GM18499 (cell line): ENCODE data around the gene BARD1.
"Not testable (repeated sequence)": the region's sequence is repeated elsewhere in the genome, so short reads cannot be mapped to it uniquely, and the experiment has no call there.

Experiments used
- ATAC-seq: cut with Tn5 transposase; IDR thresholded peaks from one replicate; pipeline ENCODE4 v1.9.1; 2021; ENCODE audit warnings: moderate number of reproducible peaks; ENCODE audit not compliant: insufficient read depth, unreplicated experiment

Gene BARD1

DNA sequence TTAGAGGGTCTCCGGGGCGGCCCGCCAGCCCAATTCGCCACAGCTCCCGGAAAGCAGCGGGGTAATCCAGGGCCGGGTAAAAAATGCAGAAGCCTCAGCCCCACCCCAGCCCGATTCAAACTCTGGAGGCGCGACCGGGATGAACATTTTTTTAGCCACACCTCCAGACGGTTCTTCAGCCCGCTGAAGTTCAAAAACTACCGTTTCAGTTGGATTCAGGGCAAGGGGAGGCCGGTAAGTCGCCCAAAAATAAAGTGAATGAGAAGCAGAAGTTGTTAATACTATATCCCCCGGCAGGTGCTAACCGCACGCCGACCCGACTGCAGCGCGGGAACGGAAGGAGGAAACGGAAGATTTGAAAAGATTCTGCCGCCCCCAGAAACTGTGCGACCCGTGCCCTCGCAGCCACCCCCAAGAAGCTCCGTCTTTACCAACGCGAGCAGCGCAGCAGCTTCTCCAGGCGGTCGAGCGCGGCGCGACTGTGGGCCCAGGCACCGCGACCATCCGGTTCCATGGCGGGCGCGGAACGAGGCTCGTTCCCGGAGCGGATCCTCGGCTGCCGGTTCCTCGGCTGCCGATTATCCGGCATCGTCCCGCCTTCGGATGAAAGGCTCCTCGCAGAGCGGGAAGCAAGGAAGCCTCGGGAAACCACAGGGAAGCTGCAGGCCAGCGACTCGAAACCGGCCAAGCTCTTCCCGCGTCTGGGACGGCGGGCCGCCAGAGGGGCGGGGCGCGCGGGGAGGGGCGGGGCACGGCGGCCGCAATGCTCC is at the start of gene BARD1:
Gene BARD1, minus strand, starts transcription at position 703 of the 770 bp plus-strand sequence. Its CDS starts 114 bp downstream, at position 589.
- peak; percentile 18 for ATAC-seq

DNA sequence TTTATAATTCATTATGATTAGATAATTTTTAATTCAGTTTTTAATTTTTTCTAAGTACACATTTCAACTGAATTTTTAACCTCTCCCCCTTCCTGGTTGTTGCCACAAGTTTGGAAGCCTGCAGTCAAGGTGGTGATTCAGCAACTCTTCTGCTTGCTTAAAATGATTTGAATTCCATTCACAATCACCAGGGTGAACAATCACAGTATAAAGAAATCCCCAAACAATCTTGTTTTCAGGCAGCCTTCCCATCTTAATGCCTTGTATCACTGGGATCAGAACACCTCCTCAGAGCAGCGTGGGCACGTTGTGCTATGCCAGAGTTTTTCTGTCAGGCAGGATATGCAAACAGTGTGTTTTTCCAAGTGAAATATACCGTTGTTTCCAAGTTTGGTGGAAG is 46.7 kb upstream of the BARD1 start:
- ATAC-seq = no peak

DNA sequence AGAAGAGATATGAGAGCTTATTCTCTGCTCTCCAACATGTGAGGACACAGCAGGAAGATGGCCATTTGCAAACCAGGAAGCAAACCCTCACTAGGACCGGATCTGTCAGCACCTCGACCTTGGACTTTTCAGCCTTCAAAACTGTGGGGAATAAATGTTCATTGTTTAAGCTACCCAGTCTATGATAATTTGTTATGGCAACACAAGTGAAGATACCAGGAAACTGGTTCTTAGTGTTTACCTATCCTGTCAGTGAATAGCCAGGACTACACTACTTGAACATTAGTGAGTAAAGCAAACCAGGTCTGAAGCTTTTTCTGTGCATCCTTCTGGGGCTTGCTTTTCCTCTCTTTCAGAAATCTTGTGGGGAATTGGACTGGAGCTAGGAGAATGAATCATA is 44.4 kb upstream of the BARD1 start:
- no peak for ATAC-seq

DNA sequence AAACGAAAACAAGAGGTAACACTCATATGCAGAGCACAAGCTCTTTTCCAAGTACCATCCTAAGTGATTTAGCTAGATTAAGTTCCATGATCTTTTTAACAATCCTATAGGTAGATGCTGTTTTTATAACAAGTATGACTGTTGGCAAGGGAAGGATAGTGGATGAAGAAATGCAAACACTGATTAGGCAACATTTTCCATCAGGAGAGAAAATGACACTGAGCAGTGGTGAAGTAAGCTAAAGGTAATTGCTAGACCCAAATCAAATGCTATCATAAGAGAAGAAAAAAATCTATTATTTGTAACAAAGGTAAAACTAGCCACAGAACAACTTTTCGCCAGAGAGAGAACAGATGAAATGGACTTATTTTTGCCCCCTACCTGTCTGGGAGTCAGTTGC is 34.3 kb upstream of the BARD1 start:
- no peak for ATAC-seq

DNA sequence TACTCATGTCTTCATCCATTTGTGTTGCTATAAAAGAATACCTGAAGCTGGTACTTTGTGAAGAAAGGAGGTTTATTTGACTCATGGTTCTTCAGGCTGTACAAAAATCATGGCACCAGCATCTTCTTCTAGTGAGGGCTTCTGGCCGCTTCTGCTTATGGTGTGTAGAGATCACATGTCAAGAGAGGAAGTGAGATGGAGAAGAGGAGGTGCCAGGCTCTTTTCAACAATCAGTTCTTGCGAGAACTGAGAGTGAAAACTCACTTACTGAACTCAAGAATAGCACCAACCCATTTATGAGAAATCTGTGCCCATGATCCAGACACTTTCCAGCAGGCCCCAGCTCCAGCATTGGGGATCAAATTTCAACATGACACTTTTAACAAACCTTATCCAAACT is 30.0 kb upstream of the BARD1 start:
- peak; percentile 85 for ATAC-seq

DNA sequence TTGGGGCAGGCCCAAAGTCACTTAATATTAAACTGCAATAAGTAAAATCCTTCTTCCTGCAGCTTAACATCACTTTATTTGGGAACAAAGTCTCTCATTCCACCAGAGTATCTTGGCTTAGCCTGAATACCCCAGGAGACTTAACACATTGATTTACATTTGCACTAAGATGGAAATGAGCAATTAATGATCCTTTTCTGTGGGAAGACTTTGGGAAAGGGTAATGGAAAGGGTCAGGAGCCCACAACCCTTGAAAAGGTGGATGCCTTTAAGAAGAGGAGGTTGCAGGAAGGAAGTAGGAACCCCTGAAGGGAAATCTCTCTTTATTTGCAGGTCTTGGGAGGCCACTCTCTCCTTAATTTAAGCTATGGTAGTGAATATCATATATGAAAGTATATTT is 28.0 kb upstream of the BARD1 start:
- ATAC-seq = no peak

DNA sequence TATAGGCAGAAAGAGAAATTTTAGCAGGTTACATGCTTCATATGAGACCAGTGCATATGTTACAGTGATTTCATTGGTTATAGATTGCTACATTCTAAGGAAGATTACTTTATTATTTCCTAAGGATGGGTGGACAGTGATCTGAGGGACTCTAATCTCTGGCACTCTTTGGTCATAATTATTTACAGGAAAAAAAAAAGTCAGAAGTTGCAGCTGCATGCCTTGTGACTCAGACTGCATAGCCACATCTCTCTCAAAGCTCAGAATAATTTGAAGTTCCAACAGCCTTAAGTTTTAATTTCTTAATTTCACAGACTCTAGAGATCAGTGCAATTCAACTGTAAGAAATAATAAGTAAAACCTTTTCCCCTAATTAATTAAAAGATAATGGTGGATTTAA is 27.1 kb upstream of the BARD1 start:
- ATAC-seq = no peak

DNA sequence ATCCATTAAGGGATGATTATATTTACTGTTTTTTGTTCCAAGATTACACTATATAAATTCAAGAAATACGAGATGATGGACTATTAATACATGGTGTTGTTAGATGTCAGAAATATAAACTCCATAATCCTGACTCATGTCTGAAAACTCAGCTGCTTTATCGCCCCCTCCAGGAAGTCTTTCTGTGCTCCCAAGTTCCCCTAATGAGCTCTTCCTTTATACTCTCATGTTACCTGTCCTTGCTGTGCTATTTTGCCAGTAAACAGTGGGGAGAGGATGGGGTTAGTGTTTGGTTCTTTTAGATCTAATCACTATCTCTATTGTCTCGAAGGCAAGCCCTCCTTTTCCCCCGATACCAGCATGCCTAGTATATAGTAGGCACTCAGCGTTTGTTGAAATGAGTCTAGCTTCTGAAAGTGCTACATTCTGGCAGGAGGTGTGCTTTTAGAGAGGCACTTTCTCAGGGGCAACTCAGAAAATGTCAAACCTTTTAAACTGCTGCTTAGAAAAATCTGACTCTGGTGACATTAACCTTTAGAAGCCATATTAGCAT is 21.4 kb upstream of the BARD1 start:
- ATAC-seq = no peak

DNA sequence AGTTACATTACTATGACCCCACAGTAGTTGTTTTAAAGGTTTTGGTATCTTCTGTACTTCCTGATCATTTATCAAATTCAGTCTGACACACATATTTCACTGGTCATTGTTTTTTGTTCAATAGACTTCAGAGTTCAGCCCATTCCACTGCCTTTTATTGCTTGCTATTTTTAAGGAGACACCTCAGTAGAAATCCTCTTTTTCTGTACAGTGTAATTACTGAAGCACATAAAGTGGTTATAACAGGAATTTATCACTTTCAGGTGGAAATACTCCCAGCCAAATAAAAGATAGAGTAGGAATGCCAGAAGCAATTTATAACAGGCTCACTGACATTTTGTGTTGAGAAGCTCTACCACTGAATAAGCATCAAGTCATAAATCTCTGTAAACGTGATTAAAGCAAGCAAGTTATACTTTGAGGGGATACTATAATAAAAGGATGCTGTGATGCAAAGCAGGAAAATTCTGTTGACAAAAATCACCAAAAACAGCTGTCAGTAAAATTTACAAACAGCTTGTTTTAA is 6.6 kb upstream of the BARD1 start:
- no peak for ATAC-seq

DNA sequence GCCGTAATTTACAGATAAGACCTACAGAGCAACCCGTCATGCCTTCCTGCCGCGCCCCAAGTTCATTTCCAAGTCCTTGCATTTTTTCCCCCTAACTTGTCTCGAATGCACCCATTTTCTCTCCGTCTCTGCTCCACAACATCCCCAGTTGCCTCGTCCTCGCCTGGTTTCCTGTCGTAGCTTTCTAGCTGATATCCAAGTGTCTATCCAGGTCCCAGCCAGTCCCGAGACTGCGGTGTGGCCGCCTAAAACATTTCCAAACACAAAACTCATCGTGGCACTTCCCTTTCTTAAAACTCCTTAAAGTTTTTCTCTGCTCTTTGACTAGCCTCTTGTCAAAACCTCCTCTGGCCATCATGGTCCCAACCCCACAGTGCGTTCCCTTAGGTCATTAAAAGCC is 1.2 kb upstream of the BARD1 start:
- ATAC-seq = no peak

DNA sequence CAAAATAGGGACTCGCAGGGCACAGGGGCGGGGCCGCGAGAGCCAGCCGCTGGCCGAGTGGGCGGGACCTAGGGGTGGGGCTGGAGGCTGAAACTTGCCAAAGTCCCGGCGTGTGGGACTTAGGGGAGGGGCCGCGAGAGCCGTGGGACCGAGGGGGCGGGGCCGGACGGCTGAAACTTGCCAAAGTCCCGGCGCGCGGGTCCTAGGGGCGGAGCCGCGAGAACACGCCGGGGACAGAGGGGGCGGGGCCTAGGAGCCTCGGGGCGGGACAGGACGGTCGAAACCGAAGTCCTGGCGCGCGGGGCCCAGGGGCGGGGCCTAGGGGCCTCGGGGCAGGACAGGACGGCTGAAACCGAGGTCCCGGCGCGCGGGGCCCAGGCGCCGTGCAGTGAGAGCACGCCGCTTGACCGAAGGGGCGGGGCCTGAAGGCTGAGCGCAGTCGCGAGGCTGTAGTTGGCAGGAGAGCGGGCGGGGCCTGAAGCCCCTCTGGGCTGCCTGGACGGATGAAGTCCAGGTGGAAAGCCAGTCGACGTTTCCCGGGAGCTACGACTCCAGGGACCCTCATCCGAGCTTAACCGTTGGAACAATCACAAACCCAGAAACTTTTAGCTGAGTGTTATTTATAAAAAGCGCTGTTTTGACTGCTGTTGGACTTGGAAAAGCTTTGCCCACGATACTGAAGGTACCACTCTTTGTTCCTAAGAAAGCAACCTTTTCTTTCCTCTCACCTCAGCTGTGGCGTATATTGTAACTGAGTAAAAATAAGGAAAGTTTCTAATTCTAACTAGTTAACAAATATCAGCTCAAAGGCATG is 475 bp upstream of the BARD1 start:
- peak; percentile 74 for ATAC-seq

DNA sequence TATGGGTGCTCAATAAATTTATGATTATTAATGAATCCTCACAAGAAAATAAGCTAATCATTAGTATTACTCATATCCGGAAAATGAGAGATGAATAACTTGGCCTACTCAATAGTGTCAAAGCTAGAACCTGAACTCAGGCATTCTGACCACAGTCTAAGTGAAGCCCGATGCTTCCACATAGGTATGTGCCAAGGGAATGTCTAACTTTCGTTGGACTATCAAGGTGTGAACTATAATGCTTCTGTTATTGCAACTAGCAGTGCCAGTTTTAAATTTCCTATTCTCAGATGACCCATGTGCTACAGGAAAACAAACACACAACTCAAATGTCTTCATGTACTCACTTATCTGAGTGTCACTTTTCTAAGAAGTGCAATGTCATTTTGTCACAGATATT is 1.8 kb downstream of the BARD1 start:
- ATAC-seq = no peak

DNA sequence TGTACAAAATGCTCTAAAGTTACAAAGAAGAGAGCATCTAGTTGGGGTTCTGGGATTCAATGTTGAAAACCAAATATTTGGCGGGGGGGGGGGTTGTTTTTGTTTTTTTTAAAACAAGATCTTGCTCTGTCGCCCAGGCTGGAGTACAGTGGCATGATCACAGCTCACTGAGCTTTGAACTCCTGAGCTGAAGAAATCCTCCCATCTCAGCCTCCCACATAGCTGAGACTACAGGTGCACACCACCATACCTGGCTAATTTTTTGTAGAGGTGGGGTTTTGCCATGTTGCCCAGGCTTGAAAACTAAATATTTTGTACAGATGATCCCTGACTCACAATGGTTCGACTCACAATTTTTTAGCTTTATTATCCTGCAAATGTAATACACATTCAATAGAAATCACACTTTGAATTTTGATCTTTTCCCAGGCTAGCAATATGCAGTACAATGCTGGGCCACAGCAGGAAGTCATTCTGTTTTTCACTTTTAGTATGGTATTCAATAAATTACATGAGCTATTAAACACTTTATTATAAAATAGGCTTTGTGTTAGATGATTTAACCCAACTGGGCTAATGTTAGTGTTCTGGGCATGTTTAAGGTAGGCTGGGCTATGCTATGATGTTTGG is 7.6 kb downstream of the BARD1 start:
- ATAC-seq = no peak

DNA sequence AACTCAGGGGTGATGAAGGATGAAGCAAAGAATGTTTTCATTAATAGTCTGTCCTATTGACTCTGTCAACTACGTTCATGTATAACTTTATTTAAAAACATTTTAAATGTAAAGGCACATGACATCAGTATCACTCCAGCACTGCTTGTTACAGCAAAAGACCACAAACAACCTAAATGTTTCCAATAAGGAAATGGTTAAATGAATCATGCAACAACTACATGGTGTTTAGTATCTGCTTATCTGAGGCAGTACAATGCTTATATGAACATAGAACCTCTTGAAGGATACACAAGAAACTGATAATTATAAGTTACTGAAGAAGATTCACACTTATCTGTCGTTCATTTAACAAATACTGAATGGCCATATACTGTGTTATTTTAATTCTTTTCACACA is 8.4 kb downstream of the BARD1 start:
- ATAC-seq = no peak

DNA sequence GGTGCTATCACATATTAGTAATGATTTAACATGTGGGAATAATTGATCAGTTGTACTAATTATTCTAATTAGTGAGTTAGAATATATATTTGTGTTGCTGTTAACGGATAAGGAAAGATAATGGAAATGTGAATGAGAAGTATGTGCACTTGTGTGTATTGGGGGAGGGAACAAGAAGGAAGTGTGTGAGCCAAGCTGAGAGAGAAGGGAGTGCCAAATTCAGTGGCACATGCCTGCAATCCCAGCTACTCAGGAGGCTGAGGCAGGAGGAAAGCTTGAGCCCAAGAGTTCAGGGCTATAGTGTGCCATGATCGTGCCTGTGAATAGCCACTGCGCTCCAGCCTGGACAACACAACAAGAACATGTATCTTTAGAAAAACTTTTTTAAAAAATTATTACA is 9.3 kb downstream of the BARD1 start:
- no peak for ATAC-seq

DNA sequence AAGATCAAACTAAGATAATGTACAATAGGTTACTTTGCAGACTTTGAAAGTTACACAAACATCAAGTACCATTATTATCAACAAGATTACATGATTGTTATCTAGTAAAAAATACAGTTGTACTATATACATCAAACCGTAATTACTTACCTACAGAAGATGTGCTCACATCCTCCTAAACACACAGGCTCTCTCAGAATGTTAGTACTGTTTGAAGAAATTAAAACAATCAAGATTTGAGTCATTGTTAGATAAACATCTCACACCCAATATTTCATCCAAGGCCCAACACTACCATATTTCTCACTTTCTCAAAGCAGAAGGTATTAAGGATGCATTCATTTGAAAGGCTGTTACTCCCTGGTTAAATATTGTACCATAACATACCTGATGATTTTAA is 12.6 kb downstream of the BARD1 start:
- ATAC-seq = no peak

DNA sequence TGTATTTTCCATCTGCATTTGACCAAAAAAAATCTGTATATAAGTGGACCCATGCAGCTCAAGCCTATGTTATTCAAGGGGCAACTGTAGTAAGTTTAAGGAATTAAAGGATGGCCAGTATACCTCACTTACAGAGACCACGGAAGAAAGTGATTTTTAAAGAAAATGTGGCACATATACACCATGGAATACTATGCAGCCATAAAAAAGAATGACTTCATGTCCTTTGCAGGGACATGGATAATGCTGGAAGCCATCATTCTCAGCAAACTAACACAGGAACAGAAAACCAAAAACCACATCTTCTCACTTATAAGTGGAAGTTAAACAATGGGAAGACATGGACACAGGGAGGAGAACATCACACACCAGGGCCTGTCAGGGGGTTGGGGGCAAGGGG is 26.3 kb downstream of the BARD1 start:
- ATAC-seq = not testable (repeated sequence)

DNA sequence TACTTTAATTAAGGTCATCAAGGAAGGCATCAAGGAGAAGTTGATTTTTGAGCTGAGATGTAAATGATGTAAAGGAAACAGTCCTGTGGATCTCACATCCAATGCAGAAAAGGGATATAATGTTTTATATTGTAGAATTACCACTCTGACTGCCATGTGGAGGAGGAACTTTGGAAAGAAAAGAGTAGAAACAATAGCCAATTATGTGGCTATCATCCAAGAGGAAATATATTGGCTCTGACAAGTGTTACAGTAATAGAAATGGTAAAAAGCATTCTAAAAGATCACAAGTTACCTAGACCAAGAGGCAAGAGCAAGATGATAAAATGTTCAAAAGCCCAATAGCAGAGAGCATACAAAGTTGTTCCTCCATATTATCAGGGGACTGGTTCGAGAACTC is 26.8 kb downstream of the BARD1 start:
- no peak for ATAC-seq

DNA sequence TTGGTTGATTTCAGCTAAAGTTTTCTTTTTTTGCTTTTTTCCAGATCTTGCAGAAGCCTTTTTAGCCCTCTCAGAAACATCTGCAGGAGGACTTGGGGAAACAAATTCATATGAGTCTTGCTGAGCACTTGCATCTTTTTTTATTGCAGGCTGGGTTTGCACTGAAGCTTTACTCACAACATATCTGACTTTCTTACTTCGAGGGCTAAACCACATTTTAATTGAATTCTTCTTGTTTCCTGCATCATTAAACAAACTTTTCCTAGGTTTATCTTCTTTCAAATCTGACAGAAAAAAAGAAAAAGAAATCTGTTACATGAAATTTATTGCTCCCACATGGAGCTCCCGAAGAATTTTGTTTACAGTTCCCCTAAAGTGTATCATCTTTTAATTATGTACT is 28.3 kb downstream of the BARD1 start:
- no peak for ATAC-seq

DNA sequence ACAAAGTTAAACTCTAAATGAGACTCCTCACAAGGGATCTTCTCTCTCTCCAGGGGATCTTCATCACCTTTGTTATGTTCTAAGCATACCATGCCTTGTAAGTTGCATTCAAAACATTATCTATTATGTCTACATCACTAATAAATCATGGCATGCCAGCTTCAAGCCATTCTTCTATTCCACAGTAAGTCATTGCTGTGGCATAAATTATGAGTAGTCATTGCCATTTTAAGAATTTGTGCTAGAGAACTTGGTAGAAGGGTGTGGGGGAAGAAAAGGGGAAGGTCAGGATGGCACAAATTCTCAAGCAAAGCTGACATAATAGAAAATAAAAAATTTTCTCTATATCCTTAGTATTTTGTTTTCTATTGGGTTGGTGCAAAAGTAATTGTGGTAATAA is 33.5 kb downstream of the BARD1 start:
- no peak for ATAC-seq

DNA sequence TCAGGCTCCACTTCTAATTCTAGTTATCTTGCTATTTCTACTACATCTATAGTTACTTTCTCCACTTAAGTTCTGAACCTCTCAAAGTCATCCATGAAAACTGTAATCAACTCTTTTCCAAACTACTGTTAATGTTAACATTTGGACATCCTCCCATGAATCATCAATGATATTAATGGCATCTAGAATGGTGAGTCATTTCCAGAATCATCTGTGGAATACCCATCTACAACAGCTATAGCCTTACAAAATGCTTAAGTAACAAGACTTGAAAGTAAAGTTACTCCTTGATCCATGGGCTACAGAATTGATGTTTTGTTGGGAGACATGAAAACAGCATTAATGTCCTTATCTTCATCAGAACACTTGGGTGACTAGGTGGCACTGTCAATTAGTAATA is 35.4 kb downstream of the BARD1 start:
- ATAC-seq = no peak
